ENCODE results near the gene MTCH1.

The MTCH1 gene

DNA sequence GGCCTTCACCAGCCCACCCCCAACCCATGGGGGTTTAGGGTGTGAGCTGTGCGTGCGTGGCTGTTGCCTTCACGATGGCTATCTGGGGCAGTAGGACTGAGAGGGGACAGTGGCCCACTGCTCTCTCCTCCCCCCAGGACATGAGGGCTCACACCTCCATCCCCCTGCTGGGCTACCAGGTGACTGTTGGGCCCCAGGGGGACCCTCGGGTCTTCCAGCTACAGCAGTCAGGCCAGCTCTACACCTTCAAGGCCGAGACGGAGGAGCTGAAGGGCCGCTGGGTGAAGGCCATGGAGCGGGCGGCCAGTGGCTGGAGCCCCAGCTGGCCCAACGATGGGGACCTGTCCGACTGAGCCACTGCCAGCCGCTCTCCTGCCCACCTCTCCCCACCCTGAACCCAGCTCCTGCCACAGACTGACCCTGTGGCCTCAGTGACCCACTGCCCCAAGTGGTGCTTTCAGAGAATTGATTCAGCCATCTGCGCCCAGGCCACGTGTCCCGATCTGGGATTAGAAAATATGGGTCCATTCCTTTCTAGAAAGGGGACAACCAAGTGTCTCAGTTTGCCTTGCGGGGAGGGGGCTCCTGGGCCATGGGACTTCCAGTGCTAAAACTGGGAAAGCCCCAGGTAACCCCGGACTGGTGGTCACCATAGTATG is 41.9 kb upstream of the MTCH1 start:
- TF ChIP-seq, protein P1, sequence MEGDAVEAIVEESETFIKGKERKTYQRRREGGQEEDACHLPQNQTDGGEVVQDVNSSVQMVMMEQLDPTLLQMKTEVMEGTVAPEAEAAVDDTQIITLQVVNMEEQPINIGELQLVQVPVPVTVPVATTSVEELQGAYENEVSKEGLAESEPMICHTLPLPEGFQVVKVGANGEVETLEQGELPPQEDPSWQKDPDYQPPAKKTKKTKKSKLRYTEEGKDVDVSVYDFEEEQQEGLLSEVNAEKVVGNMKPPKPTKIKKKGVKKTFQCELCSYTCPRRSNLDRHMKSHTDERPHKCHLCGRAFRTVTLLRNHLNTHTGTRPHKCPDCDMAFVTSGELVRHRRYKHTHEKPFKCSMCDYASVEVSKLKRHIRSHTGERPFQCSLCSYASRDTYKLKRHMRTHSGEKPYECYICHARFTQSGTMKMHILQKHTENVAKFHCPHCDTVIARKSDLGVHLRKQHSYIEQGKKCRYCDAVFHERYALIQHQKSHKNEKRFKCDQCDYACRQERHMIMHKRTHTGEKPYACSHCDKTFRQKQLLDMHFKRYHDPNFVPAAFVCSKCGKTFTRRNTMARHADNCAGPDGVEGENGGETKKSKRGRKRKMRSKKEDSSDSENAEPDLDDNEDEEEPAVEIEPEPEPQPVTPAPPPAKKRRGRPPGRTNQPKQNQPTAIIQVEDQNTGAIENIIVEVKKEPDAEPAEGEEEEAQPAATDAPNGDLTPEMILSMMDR (IDR thresholded peaks at IDR 0.05), result no peak

DNA sequence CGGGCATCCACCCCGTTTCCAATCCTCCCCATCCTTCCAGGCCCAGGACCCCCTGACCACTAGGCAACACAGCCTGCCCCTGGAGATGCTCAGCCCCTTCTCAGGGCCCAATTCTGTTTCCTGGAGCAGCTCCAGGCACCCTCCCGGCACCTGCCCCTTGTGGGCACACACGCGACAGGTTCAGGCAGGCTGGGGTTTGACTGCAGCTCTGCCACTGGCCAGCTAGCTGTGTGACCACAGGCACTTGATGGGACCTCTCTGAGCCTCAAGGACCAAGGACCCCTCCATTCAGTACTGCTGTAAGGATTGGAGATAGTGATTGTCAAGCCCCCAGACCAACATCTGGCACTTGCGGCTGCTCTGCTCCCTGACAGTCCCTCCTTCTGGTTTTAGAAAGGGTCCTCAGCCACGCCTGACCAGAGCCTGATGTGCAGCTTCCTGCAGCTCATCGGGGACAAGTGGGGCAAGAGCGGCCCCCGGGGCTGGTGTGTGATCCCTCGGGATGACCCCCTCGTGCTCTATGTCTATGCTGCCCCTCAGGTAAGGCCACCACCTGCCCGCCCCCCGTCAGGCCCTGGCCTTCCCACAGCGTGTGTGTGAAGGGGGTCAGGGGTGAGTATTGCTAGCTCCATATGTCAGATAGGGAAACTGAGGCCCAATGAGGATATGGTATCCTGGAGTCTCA is 41.2 kb upstream of the MTCH1 start:
- TF ChIP-seq, protein P1 (IDR thresholded peaks at IDR 0.05), result no peak

DNA sequence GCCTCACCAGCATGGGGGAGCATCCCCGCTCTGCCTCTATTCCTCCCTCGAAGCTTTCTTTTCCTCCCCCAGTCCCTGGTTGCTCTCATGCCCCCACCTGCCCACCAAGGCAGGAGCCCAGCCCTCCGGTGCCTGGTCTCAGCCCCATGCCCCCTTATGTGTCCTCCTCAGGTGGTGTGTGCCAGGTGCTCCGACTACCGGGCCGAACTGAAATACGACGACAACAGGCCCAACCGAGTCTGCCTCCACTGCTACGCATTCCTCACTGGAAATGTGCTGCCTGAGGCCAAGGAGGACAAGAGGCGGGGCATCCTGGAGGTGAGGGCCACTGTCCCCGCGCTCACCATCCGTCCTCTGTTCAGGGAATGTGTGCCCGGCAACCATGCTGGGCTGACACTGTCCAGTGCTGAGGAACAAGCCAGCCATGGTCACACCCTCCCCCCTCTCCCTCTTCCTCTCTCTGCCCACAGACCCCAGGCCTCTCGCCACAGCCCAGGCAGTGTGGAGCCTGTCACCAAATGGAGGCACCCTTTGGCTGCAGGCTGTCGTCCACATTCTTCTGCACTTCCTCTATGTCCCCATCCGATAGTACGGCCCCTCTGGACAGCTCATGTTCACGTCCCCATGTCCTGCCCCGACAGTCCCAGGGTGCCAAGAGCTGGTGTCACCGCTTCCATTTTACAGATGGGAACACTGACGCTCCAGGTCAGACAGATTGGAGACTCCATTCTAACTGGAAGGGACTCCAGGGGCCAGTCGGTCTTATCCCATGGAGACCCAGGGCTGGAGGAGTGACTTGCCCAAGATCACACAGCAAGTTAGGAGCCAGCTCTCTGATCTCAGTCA is 39.8 kb upstream of the MTCH1 start:
- TF ChIP-seq, protein P1 (IDR thresholded peaks at IDR 0.05), result no peak

DNA sequence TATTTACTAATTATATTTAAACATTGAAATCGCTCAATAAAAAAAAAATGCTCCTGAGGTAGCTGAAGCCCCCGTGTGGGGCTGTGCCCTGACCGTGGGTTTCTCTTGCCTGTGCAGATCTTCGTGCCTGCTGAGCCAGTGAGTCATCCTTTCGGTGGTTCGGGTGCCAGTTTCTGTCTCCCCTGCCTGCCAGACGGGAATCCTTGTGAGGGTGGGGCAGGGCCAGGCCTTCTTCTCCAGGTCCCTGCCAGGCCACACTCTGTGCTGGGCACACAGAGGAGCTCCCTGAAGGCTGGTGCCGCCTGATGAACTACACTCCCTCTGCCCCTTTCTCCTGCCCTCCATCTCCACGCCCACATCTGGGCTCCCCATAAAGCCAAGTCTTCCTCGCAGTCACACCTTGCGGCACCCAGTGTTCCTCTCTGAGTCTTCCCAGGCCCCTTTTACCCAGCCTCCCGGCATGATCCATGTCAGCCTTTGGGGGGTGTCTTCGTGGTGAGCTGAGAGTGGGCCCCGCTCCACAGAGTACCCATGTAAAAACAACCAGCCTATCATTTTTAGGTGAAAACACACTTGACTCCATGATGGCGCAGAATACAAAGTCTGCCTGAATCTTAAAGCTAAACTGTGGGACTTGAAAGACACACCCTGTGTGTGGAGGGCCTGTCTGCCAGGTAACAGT is 38.8 kb upstream of the MTCH1 start:
- TF ChIP-seq, protein P1 (IDR thresholded peaks at IDR 0.05), result no peak

DNA sequence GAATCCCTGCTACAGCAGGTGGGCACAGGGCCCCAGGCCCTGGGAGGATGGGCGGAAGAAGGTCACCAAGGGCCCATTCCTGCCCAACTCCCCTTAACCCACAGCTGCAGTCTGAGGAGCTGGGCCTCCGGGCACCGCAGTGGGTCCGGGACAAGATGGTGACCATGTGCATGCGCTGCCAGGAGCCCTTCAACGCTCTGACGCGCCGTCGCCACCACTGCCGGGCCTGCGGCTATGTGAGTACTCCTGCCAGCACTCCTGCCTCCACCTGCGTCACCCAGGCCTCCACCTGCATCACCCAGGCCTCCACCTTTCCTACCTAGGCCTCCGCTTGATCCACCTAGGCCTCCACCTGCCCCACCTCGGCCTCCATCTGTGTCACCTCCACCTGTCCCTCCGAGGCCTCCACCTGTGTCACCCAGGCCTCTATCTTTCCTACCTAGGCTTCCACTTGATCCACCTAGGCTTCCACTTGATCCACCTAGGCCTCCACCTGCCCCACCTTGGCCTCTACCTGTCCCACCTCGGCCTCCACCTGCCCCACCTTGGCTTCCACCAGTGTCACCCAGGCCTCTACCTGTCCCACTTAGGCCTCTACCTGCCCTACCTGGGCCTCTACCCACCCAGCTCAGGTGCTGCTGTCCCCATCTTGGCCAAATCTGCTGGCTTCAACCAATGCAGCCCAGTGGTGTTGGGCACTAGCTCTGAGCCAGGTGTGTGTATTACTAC is 36.3 kb upstream of the MTCH1 start:
- TF ChIP-seq, protein P1 (IDR thresholded peaks at IDR 0.05), result no peak

DNA sequence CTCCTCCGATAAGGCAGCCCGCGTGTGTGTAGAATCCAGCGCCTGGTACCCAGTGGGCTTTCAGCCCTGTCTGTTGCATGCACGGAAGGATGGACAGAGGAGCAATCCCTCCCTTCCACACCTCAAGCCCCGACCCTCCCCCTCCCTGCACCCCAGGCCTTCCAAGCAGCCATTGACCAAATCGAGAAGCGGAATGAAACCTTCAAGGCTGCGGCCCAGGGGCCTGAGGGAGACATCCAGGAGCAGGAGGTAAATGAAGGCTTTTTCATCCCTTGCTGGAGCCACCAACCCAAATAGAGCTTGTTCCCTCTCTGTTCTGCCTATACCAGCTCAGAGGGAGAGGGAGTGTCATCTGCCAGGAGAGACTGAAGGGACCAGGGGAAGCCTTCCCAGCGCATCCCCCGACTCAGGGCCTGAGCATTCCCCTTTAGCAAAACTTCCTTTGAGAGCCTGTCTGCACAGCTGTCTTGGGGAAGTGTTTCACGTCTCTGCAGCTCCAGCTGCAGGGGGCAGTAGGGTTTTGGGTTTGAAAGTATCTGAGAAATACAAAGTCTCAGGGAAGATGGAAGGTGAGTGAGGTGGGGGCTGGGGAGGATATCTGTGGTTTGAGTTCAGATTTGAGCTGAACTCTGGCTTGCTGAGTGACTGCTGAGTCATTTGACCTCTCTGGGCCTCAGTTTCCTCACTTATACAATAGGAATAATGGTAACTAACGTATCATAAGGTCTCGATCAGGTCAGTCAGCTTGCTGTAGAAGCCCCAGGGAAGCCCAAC is 35.5 kb upstream of the MTCH1 start:
- TF ChIP-seq, protein P1 (IDR thresholded peaks at IDR 0.05), result no peak
